HG02884 (cell line): ENCODE measurements around the gene SLC4A2.
"Not testable (repeated sequence)": the region's sequence is repeated elsewhere in the genome, so short reads cannot be mapped to it uniquely, and the experiment has no call there.

Source experiments
- ATAC-seq: cut with Tn5 transposase; IDR thresholded peaks from one replicate; pipeline ENCODE4 v1.9.1; 2021; ENCODE audit warnings: mild to moderate bottlenecking, moderate library complexity; ENCODE audit not compliant: unreplicated experiment

Gene SLC4A2

DNA sequence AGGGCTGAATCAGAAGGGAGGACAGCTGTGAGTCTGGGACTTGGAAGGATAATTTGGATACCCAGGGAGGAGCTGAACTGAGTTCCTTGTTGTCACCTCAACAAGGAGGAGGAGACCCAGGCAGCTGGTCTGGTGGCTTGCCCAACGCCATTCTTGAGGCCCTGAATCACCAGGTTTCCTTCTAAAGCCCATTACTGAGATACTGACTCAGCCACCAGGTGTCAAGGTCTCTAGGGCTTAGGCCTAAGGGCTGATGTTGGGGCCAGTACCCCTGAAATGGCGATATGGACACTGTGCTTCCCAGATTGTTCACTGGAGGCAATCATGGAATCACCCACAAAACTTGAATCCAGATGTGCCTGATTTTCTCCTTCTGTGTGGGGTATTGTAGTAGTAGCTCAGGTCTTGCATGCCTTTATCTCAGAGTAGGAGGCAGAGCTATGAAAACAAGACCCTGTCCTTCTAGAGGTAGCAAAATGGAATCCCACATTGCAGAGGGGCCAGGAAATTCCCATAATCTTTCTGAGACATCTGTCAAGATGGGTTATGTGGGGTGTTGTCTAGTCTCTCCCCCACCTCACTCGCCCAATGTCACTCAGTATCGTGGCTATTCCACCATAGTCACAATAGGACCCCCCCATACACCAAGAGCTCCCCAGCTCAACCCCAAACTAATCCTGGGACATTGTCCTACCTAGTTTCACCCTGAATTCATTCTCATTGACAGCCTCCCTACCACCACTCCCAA lies 33.3 kb upstream of the SLC4A2 start:
- ATAC-seq = no peak

DNA sequence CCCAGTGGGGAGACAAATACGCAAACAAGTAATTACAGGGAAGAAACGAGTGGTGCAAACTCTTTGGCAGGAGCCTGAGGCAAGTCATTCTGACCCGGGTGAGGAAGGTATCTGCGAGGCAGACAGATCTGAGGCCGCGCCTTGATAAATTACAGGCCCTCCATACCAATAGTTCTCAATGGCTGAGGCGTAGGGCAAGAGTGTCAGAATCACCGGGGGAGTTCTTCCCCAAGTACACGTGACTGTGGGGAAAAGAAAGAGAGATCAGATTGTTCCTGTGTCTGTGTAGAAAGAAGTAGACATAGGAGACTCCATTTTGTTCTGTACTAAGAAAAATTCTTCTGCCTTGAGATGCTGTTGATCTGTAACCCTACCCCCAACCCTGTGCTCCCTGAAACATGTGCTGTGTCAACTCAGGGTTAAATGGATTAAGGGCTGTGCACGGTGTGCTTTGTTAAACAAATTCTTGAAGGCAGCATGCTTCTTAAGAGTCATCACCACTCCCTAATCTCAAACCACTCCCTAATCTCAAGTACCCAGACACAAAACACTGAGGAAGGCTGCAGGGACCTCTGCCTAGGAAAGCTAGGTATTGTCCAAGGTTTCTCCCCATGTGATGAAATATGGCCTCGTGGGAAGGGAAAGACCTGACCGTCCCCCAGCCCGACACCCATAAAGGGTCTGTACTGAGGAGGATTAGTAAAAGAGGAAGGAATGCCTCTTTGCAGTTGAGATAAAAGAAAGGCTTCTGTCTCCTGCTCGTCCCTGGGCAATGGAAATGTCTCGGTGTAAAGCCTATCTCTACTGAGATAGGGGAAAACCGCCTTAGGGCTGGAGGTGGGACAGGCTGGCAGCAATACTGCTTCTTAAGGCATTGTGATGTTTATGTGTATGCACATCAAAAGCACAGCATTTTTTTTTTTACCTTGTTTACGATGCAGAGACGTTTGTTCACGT lies 32.3 kb upstream of the SLC4A2 start:
- ATAC-seq = not testable (repeated sequence)

DNA sequence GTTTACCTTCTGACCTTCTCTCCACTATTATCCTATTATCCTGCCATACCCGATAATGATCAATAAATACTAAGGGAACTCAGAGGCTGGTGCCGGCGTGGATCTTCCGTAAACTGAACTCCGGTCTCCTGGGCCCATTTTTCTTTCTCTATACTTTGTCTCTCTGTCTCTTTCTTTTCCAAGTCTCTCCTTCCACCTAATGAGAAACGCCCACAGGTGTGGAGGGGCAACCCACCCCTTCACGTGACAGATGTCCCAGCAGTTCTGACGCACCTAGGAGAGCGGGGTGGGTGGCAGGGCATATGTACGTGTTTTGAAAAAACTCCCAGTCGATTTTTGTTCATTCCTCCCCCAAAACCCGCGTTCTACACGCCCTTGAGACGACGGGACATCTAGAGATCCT lies 31.7 kb upstream of the SLC4A2 start:
- ATAC-seq = peak; percentile 4

DNA sequence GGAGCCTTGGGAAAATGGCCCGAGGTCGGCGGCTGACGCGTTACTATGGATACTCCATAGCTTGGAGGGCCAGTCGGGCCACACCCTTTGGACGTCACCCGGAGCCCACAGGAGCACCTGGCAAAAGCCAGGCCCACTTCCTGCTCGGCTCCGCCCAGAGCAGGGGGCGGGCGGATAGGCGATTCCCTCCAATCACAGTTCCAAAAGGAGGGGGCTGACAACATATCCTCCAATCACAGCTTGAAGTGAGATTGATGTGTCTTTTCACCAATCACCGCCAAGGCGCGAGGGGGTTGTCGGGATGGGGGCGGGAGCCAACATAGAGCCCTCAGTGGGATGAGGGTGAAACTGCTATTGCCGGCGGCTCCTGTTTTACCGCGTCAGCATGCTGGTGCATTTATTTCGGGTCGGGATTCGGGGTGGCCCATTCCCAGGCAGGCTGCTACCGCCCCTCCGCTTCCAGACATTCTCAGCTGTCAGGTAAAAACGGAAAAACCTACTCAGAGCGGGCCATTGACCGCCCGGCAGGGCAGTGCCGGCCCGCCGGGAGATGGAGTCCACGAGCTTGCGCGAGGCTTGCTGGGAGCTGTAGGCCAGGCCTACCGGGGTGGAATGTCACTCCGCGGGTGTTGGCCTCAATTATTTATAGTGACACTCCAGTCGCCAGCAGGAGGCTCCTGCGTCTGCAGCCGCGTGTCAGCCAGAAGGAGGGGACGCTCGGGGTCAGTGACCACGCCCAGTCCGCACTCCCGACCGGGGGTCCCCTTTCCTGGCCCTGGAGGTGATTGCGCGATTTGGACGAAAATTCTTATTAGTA lies 31.1 kb upstream of the SLC4A2 start, which contains the start of gene ABCB8:
Gene ABCB8, plus strand, starts transcription at position 320 of the 817 bp plus-strand sequence. Its CDS starts 66 bp downstream, at position 386.
- peak; percentile 94 for ATAC-seq

DNA sequence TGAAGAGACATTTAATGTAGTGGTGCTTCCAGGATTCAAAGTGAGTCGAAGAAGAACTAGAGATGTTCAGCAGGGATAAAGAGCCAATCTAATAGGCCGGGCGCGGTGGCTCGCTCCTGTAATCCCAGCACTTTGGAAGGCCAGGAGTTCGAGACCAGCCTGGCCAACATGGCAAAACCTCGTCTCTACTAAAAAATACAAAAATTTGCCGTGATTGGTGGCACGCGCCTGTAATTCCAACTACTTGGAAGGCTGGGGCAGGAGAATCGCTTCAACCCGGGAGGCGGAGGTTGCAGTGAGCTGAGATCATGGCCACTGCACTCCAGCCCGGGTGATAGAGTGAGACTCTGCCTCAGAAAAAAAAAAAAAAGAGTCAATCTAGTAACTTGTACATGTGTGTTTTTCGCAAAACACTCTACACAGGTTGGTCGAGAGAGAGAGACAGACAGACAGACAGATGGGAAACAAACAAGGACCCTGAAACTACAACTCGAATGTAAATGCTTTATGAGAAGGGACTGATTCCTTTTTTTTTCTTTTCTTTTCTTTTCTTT lies 30.4 kb upstream of the SLC4A2 start:
- ATAC-seq = no peak

DNA sequence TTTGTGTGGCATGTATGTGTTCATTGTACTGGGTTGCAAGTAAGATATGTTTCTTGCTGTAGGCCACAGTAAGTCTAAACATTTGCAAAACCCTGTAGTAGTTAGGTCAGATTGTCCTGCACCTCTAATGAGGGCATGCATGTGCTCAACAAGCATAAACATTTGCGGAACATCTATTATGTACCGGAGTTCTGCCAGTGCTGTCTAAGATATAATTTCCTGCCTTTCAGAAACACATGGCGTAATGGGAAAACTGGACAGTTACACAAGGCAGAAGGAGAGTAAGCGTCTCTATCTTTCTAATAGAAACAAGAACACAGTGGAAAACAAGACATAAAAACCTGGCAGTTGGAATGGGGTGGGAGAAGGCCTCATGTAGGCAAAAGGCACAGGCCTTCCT lies 28.4 kb upstream of the SLC4A2 start:
- ATAC-seq = no peak

DNA sequence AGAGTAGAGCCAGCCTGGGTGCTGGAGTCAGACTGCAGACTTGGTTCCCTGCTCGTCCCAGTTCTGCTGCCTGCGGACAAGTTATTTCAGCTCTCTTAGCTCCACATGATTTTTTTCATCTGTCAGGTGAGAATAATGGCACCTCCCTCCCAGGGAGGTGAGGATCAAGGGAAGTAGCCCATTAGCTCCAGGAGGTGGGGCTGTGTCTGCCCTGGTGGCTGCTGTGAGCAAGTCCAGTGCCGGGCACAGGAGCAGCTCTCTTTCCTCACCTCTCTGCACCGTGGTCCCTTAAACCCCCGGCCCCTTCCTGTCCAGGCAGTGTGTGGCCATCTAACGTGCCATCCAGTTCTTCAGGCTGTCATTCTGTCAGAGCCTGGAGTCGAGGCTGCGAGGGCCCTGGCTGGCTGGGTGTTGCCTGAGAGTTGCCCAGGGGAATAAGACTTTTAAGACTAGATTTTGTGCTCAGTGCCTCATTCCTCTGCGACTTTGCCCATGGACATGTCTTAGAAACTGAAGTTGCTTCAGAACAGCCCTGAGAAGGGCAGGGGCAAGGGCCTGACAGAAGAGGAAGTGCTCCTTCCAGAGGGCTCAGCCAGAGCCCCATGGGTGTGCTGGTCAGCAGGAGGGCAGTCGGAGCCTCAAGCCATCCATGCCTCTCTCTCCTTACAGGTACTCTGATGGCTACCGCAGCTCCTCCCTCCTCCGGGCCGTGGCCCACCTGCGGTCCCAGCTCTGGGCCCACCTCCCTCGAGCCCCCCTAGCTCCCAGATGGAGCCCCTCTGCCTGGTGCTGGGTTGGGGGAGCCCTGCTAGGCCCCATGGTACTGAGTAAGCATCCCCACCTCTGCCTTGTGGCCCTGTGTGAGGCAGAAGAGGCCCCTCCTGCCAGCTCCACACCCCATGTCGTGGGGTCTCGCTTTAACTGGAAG lies 26.2 kb upstream of the SLC4A2 start:
- no peak for ATAC-seq

DNA sequence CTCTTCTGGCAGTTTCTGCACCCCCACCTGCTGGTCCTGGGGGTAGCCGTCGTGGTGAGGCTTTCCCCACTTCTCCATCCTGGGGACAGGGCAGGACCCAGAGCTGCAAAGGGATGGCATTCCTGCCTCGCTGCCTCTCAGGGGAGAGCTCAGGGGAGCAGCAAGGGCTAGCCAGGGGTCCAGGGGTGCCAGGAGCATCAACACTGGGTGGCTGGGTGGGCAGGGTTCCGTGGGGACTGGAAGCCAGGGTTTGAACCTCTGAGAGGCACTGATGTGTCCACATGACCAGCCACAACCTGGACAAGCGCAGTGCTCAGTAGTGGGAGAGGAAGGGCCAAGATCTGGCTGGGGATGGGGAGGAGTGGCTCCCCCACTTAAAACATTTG lies 25.5 kb upstream of the SLC4A2 start:
- ATAC-seq = no peak

DNA sequence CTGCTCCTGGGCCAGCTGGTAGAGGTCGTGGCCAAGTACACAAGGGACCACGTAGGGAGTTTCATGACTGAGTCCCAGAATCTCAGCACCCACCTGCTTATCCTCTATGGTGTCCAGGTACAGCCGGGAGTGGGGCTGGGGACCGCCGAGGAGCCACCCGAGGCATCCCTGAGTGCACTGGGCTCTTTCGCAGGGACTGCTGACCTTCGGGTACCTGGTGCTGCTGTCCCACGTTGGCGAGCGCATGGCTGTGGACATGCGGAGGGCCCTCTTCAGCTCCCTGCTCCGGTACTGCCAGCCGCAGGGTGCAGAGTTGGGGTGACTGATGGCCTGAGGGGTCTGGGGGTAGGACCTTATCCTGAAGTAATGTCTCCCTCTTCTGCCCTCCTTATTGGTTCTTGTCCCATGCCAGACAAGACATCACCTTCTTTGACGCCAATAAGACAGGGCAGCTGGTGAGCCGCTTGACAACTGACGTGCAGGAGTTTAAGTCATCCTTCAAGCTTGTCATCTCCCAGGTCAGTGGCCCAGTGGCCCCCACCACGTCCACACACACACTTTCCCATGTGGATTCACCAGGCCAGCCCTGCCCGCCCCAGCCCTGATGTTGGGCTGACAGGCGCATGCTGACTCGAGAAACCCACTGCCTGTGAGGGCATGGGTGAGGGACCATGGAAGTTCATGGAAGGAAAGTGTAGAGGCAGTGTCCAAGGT lies 24.9 kb upstream of the SLC4A2 start:
- ATAC-seq = no peak

DNA sequence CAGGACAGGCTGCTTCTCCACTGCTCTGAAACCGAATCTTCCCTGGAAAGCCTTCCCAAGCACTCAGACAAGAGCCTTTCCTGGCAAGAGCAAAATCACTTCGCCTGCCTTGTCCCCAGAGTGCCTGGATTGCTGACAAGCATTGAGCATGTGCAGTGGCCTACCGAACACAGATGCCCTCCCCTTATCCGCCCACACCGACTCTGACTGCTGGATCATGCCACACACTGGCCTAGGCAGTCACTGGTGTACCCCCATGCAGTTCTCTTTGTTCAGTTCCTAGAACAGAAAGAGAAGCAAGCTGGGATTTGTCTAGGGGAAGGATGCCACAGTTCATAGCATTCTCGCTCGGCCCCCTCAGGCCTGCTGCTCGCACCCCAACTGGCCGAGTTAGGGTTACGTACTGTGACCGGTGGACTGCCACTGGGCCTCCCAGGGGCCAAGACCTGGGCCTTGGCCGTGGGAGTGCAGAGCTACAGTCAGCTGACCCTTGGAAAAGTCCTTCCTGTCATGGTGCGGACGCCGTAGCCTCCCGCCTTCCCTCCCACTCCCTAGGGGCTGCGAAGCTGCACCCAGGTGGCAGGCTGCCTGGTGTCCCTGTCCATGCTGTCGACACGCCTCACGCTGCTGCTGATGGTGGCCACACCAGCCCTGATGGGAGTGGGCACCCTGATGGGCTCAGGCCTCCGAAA lies 24.2 kb upstream of the SLC4A2 start:
- ATAC-seq = no peak

DNA sequence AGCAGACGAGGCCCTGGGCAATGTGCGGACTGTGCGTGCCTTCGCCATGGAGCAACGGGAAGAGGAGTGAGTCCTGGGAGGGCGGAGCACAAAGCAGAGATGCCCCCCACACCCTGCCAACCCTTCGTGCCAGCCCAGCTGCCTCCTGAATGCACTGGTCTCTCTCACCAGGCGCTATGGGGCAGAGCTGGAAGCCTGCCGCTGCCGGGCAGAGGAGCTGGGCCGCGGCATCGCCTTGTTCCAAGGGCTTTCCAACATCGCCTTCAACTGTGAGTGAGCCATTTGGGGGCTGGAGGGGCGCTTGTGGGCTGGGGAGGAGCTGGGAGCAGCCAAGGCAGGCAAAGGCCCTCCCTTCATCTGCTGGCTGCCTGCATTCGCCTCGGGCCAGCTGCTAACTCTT lies 23.5 kb upstream of the SLC4A2 start:
- no peak for ATAC-seq

DNA sequence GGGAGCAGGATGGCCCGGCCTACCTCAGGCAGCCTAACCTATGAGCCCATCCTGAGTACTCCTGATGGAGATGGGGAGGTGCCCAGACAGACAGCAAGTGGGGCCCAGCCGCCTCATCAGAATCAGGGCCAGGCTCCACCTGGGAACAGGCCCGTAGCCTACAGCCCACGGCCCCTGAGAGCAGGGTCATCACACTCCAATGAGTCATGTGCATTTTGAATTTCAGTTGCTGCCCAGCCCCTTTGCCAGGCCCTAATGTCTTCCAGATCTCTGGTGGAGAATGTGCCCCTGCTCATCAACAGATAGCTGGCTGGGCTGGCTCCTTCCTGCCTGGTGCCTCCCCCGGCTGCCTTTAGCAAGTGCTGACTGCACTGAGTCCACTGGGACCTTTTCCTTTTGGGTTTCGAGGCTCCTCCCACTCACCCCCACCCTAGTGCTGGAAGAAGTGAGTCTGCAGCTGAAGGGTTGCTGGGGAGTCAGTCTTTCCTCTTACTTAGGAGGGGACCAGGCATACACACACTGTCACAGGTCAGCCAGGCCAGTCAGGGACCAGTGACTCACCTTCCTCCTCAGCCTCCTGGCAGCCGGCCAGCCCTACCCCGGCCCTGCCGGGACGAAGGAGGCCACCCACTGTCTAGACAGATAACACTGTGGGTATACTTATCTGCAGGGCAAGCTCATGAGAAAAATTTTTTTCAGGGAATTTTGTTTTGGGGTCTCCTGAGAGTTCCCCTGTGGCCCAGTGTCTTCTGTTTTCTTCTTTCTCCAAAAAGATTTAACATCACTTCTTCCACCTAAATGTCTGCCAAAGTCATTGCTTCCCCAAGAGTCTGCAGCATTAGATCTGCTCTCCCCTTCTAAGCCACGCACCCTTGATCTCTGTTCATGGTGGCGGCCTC lies 20.2 kb upstream of the SLC4A2 start:
- no peak for ATAC-seq

DNA sequence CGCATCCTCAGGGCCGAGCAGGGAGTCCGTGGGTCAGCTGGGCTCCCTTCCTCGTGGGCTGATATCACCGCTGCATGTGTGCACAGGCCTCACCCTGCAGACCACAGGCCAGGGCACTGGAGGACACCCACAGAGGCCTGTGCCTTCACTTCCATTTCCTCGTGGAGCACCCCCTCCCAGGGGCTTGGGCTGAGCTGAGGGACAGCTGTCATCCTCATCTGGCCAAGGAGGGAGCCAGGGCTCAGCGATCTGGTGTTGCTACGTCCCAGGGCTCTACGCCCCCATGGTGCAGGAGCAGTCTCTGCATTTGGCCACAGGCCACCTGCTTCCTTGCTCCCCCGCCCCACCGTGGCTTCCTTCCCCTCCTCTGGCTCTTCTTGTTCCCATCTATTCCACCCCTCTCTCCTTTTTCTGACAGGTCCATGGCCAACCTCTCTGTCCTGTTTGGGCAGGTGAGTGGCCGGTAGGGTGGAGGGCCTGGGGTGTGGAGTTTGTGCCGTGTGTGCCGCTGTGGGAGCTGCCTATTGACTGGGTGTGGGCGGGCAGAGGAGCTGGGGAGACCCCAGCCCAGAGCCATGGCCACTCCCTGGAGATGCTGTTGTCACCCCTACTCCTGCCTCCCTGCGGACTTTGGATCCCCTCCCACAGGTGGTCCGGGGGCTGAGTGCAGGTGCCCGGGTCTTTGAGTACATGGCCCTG lies 19.4 kb upstream of the SLC4A2 start:
- ATAC-seq = no peak

DNA sequence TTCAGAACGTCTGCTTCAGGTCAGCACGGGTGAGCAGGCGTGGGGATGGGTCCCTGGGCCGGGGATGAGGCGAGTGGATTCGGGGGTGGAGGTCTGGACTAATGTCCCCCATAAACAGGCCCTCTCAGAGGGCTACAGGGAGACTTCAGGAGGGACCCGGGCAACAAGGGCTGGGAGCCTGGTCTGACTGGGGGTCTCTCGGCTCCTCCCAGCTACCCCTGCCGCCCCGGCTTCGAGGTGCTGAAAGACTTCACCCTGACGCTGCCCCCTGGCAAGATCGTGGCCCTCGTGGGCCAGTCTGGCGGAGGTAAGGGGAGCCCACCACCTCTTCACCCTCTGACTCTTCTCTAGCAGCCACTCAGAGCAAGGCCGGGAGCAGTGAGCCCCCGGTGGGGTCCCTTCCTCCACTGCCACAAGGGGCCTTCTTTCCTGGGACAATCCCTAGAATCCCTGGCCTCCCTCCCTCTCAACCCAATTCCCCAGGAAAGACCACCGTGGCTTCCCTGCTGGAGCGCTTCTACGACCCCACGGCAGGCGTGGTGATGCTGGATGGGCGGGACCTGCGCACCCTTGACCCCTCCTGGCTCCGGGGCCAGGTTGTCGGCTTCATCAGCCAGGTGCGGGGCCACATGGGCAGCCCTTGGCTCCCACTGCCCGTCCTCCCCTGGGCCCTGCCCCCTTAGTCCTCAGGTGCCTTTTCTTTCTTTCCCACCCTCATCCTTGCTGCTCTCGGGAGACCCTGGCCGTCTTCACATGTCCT lies 18.6 kb upstream of the SLC4A2 start:
- no peak for ATAC-seq

DNA sequence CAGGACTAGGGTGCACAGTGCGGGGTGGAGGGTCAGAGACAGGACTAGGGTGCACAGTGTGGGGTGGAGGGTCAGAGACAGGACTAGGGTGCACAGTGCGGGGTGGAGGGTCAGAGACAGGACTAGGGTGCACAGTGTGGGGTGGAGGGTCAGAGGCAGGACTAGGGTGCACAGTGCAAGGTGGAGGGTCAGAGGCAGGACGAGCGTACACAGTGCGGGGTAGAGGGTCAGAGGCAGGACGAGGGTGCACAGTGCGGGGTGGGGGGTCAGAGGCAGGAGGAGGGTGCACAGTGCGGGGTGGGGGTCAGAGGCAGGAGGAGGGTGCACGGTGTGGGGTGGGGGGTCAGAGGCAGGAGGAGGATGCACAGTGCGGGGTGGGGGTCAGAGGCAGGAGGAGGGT lies 15.9 kb upstream of the SLC4A2 start:
- ATAC-seq = not testable (repeated sequence)

DNA sequence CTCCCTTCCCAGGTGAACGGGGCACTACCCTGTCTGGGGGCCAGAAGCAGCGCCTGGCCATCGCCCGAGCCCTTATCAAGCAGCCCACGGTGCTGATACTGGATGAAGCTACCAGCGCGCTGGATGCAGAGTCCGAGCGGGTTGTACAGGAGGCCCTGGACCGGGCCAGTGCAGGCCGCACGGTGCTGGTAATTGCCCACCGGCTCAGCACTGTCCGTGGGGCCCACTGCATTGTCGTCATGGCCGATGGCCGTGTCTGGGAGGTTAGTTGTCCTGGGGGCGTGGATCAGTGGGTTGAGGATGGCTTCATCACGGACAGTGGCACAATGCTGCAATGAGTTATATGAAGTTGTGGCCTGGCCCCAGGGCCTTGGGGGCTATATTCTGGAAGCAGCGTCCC lies 15.4 kb upstream of the SLC4A2 start:
- no peak for ATAC-seq
